HCT116 (cell line): Measurements from ENCODE around the gene TBX20. TPM values are rescaled to one million over a fixed set of nuclear protein-coding genes. Genes with fewer than 3 reads are reported as not detected.
"Not testable (repeated sequence)": the region's sequence is repeated elsewhere in the genome, so short reads cannot be mapped to it uniquely, and the experiment has no call there.

Source experiments
- ATAC-seq: fragments of 200-7000 bp; cut with Tn5 transposase; 2 replicates; pipeline ENCODE4 v1.9.1; 2020; ENCODE audit warnings: mild to moderate bottlenecking, moderate library complexity
- BruUV-seq: library from RNA; stranded (reverse); fragments of 400-500 nt; replicated peaks from 2 replicates; lab custom pipeline; 2021; lab: Mats Ljungman, UMichigan
- CTCF ChIA-PET: fragments of 300-600 bp; sonication (Branson Sonifier 250); formaldehyde crosslinking; loops from one replicate; lab custom pipeline; 2021; ENCODE audit warnings: antibody characterized with exemption; lab: Charles Lee
- POLR2A ChIA-PET: fragments of 300-600, 350-600 bp; sonication (Branson Sonifier 250); formaldehyde crosslinking; loops from one replicate; lab custom pipeline; 2021; ENCODE audit warnings: antibody characterized with exemption; lab: Charles Lee
- RAD21 ChIA-PET, 2 experiments: fragments of 300-600 bp; sonication (Branson Sonifier 250); formaldehyde crosslinking; loops; one replicate each; lab custom pipeline; 2023; ENCODE audit warnings: low total read pairs in 2 of 2; ENCODE audit not compliant: uncharacterized antibody in 2 of 2, unreplicated experiment in 2 of 2, low non-redundant PET in 1 of 2; lab: Charles Lee
- DNase-seq: peaks from one replicate; pipeline ENCODE4 v3.0.0-alpha.2; 2010; ENCODE audit warnings: low read depth, low spot score
- H2AFZ ChIP-seq: fragments of 200-600 bp; shearing (Covaris generic), sonication (generic); 2 replicates; pipeline ENCODE4 v1.6.1; 2017; ENCODE audit warnings: low read depth, mixed run types, mixed read lengths, antibody characterized with exemption, low read length; ENCODE audit not compliant: poor library complexity, severe bottlenecking
- H3K27ac ChIP-seq: 2 replicates; pipeline ENCODE4 v1.5.1; 2012; ENCODE audit warnings: low read depth, low read length
- H3K27me3 ChIP-seq: fragments of 200-600 bp; sonication (generic); 2 replicates; pipeline ENCODE4 v1.6.1; 2016; ENCODE audit warnings: mixed run types, low read length, mixed read lengths; ENCODE audit not compliant: insufficient read depth
- H3K36me3 ChIP-seq, 2 experiments: fragments of 200-500 bp in 1 of 2; fragments of 200-600 bp in 1 of 2; sonication (Bioruptor generic) in 1 of 2; sonication (generic) in 1 of 2; 2 replicates each; pipeline versions ENCODE4 v1.5.1 to v1.6.1; 2014 to 2016; ENCODE audit warnings: low read length in 2 of 2, inconsistent platforms in 1 of 2, mixed read lengths in 1 of 2, mixed run types in 1 of 2; ENCODE audit not compliant: insufficient read depth in 2 of 2, control insufficient read depth in 1 of 2
- H3K4me1 ChIP-seq, 2 experiments: fragments of 200-600 bp in 1 of 2; sonication (generic) in 1 of 2; 2 replicates each; pipeline versions ENCODE4 v1.5.1 to v1.6.1; 2012 to 2017; ENCODE audit warnings: low read length in 2 of 2, inconsistent platforms in 1 of 2, mild to moderate bottlenecking in 1 of 2, mixed read lengths in 1 of 2, mixed run types in 1 of 2, moderate library complexity in 1 of 2; ENCODE audit not compliant: insufficient read depth in 2 of 2, control insufficient read depth in 1 of 2
- H3K4me2 ChIP-seq: fragments of 200-600 bp; sonication (generic); 2 replicates; pipeline ENCODE4 v1.6.1; 2017; ENCODE audit warnings: mixed run types, low read length, mixed read lengths
- H3K4me3 ChIP-seq, 2 experiments: fragments of 200-600 bp in 1 of 2; sonication (generic) in 1 of 2; replicated peaks in 1 of 2; 2 replicates each; pipeline ENCODE4 v1.5.1; 2011 to 2016; ENCODE audit warnings: low read length in 2 of 2, control low read depth in 1 of 2, low read depth in 1 of 2, mild to moderate bottlenecking in 1 of 2, mixed read lengths in 1 of 2, mixed run types in 1 of 2
- H3K79me2 ChIP-seq: fragments of 200-600 bp; sonication (generic); 2 replicates; pipeline ENCODE4 v1.6.1; 2017; ENCODE audit warnings: mild to moderate bottlenecking, mixed run types, low read length, moderate library complexity, mixed read lengths; ENCODE audit not compliant: insufficient read depth
- H3K9ac ChIP-seq: fragments of 200-600 bp; sonication (generic); 2 replicates; pipeline ENCODE4 v1.6.1; 2016; ENCODE audit warnings: low read length, mixed read lengths
- H3K9me2 ChIP-seq: fragments of 200-600 bp; sonication (generic), shearing (Covaris generic); 2 replicates; pipeline ENCODE4 v1.6.1; 2017; ENCODE audit warnings: mixed run types, mild to moderate bottlenecking, moderate library complexity; ENCODE audit not compliant: insufficient read depth
- H3K9me3 ChIP-seq, 2 experiments: fragments of 200-500 bp in 1 of 2; fragments of 200-600 bp in 1 of 2; sonication (Bioruptor generic) in 1 of 2; sonication (generic) in 1 of 2; 2 replicates each; pipeline ENCODE4 v1.6.1; 2014 to 2017; ENCODE audit warnings: low read length in 2 of 2, mixed read lengths in 2 of 2, inconsistent platforms in 1 of 2, low read depth in 1 of 2, mild to moderate bottlenecking in 1 of 2, mixed run types in 1 of 2, moderate library complexity in 1 of 2; ENCODE audit not compliant: control insufficient read depth in 1 of 2, insufficient read depth in 1 of 2
- H4K20me1 ChIP-seq: fragments of 200-600 bp; sonication (generic), shearing (Covaris generic); 2 replicates; pipeline ENCODE4 v1.6.1; 2017; ENCODE audit warnings: mixed run types, mild to moderate bottlenecking, moderate library complexity; ENCODE audit not compliant: insufficient read depth
- EZH2phosphoT487 ChIP-seq: fragments of 200-600 bp; IDR thresholded peaks from 2 replicates; pipeline ENCODE4 v1.6.1; 2018; ENCODE audit warnings: antibody characterized with exemption, borderline replicate concordance
- JUND ChIP-seq: IDR thresholded peaks from 2 replicates; pipeline ENCODE4 v1.6.1; 2012
- RAD21 ChIP-seq: IDR thresholded peaks from 2 replicates; pipeline ENCODE4 v1.6.1; 2012; ENCODE audit warnings: low read depth, mild to moderate bottlenecking
- ZFX ChIP-seq: fragments of 450-650 bp; IDR thresholded peaks from 2 replicates; pipeline ENCODE4 v1.6.1; 2017
- intact Hi-C: fragments of 100-400 bp; cut with micrococcal nuclease; formaldehyde crosslinking; loops from 2 replicates; pipeline ENCODE4 v1.10.0; 2022
- total RNA-seq: library from RNA; stranded (reverse); gene quantifications from one replicate; pipeline ENCODE4 v1.2.1, GENCODE V29; 2021; ENCODE audit not compliant: unreplicated experiment
- TF ChIP-seq, protein P1 (sequence below): IDR thresholded peaks from 2 replicates; pipeline ENCODE4 v1.6.1; 2012
- TF ChIP-seq, protein P2 (sequence below): IDR thresholded peaks from 2 replicates; pipeline ENCODE4 v1.6.1; 2012; ENCODE audit warnings: low read depth

TBX20 gene
- total RNA-seq, 1 experiment from 2014 or later, result not detected

DNA sequence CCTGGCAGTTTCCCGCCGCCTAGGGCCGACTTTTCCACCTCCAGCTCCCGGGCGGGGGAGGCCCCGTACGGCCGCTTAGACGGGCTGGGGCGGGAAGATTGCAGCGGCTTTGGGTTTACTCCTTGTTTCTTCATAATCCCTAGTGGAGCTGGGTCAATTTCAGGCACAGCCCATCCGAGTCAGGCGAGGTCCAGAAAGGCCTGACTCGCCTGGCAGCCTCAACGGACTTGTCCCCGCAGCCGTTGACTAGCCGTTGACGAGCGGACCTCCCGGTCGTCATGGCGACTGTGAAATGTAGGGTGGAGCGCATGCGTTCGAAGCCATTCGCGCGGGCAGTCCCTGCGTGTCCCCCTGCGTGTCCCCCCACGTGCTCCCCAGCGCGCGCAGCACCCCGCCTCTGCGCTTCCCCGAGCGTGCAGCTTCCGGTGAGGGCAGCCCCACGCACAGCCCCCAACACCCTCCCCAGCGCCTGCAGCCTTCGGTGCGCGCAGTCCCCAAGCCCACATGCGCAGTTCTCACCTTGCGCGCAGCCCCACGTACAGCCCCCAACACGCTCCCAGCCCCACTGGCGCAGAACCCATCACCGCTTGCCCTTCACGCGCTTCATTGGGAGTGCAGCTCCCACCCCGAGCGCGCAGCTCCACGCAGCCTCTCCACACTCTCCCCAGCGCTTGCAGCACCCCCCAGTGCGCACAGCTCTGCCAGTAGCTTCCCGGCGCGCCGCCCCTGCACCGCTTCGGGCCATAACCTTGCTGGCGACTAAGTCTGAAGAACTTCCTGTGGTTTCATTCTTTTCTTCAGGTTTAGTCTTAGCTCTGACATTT is 67.8 kb downstream of the TBX20 start:
- no peaks in the 10 kb centered on the region for H3K9me3 ChIP-seq
- H3K4me2 ChIP-seq, result no peak overlapping the region
- H3K27me3 ChIP-seq, result no peaks in the 10 kb centered on the region
- no peaks in the 10 kb centered on the region for H3K4me1 ChIP-seq
- ChIA-PET POLR2A (no interaction called here), RAD21 (no interaction called here), CTCF (no interaction called here)
- no peak overlapping the region for H3K27ac ChIP-seq
- BruUV-seq, result no TSS peak
- H3K36me3 ChIP-seq, result no peaks in the 10 kb centered on the region
- intact Hi-C loops, result loop anchor here (10.0 kb wide), 2 partner anchors 249 to 699 kb away; no protein-coding TSS in a partner anchor
- H3K9me2 ChIP-seq, result no peaks in the 10 kb centered on the region
- no peak overlapping the region for H3K4me3 ChIP-seq
- ATAC-seq (no peak), DNase-seq (no peak)
- TF ChIP-seq, protein P1, sequence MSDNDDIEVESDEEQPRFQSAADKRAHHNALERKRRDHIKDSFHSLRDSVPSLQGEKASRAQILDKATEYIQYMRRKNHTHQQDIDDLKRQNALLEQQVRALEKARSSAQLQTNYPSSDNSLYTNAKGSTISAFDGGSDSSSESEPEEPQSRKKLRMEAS, result no peak
- TF ChIP-seq RAD21, result no peak
- TF ChIP-seq, protein P2, sequence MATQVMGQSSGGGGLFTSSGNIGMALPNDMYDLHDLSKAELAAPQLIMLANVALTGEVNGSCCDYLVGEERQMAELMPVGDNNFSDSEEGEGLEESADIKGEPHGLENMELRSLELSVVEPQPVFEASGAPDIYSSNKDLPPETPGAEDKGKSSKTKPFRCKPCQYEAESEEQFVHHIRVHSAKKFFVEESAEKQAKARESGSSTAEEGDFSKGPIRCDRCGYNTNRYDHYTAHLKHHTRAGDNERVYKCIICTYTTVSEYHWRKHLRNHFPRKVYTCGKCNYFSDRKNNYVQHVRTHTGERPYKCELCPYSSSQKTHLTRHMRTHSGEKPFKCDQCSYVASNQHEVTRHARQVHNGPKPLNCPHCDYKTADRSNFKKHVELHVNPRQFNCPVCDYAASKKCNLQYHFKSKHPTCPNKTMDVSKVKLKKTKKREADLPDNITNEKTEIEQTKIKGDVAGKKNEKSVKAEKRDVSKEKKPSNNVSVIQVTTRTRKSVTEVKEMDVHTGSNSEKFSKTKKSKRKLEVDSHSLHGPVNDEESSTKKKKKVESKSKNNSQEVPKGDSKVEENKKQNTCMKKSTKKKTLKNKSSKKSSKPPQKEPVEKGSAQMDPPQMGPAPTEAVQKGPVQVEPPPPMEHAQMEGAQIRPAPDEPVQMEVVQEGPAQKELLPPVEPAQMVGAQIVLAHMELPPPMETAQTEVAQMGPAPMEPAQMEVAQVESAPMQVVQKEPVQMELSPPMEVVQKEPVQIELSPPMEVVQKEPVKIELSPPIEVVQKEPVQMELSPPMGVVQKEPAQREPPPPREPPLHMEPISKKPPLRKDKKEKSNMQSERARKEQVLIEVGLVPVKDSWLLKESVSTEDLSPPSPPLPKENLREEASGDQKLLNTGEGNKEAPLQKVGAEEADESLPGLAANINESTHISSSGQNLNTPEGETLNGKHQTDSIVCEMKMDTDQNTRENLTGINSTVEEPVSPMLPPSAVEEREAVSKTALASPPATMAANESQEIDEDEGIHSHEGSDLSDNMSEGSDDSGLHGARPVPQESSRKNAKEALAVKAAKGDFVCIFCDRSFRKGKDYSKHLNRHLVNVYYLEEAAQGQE, result no peak
- no peak for TF ChIP-seq ZFX
- no peak for TF ChIP-seq JUND
- no peak for TF ChIP-seq EZH2phosphoT487
- no peaks in the 10 kb centered on the region for H4K20me1 ChIP-seq
- H3K9ac ChIP-seq, result no peak overlapping the region
- H3K79me2 ChIP-seq, result no peaks in the 10 kb centered on the region
- H2AFZ ChIP-seq, result no peak overlapping the region

DNA sequence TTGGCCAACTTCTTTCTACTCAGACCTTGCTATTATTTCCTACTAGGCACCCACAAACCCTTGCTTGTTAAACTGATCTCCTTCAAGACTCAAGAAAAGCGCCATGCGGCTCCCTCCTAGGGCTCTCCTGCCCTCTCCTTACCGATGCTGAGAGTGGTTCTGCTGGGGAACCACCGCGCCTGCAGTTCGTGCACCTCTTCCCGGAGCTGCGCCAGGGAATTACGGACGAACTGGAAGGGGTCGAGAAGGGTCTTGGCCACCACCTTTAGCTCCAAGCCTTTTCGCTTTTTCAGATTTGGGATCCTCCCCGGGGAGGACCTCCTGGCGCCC is 68.4 kb downstream of the TBX20 start:
- CTCF ChIA-PET, H3K27ac ChIP-seq, RAD21 ChIA-PET, H3K9ac ChIP-seq, H4K20me1 ChIP-seq, H3K9me3 ChIP-seq, H3K4me1 ChIP-seq, BruUV-seq, POLR2A ChIA-PET, H3K9me2 ChIP-seq, H3K79me2 ChIP-seq, H3K4me3 ChIP-seq, H3K36me3 ChIP-seq, H3K27me3 ChIP-seq, ATAC-seq, H3K4me2 ChIP-seq, DNase-seq, H2AFZ ChIP-seq: not testable (repeated sequence)
- intact Hi-C loops, result loop anchor here (10.0 kb wide), 2 partner anchors 249 to 699 kb away; no protein-coding TSS in a partner anchor

DNA sequence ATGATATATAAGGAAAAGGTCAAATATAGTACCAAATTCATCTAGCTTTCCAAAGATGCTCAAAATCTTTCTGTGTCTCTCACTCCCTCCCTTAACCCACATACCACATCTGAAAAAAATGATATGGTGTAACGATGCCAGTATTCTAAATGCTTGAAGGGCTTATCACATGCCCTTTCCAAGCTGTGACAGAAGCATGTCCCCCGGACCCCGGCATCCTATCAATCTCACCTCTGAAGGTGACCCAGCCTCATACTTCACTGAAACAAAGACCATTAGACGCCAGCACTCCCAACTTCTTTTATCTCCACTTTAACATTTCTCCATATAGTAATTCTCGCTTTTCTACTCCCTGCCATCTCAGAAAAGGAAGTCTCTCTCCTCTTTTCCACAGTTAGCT is 68.9 kb downstream of the TBX20 start:
- H3K27ac ChIP-seq, H2AFZ ChIP-seq, ATAC-seq, DNase-seq, H3K27me3 ChIP-seq, POLR2A ChIA-PET, H3K36me3 ChIP-seq, H3K4me2 ChIP-seq, H4K20me1 ChIP-seq, BruUV-seq, H3K9me2 ChIP-seq, H3K9ac ChIP-seq, RAD21 ChIA-PET, H3K4me3 ChIP-seq, CTCF ChIA-PET, H3K4me1 ChIP-seq, H3K9me3 ChIP-seq, H3K79me2 ChIP-seq: not testable (repeated sequence)
- intact Hi-C loops, result loop anchor here (10.0 kb wide), 2 partner anchors 250 to 700 kb away; no protein-coding TSS in a partner anchor
